Stomach smooth muscle (tissue), 2 donors: ENCODE data around the gene PSD4.

Experiments
- H3K27ac ChIP-seq: one replicate; pipeline ENCODE4 v1.7.0; 2013; ENCODE audit warnings: mild to moderate bottlenecking, low read length, inconsistent platforms
- H3K27me3 ChIP-seq, 2 donors: one replicate each; pipeline ENCODE4 v1.7.0; 2013; ENCODE audit warnings: low read length in 2 of 2; ENCODE audit not compliant: insufficient read depth in 2 of 2, control insufficient read depth in 1 of 2
- H3K36me3 ChIP-seq, 2 donors: one replicate each; pipeline ENCODE4 v1.7.0; 2013; ENCODE audit warnings: low read length in 2 of 2; ENCODE audit not compliant: control insufficient read depth in 2 of 2, insufficient read depth in 2 of 2
- H3K4me1 ChIP-seq: one replicate; pipeline ENCODE4 v1.7.0; 2013; ENCODE audit warnings: low read length; ENCODE audit not compliant: control insufficient read depth, insufficient read depth
- H3K4me3 ChIP-seq, 2 donors: one replicate each; pipeline ENCODE4 v1.7.0; 2013; ENCODE audit warnings: low read length in 2 of 2
- H3K9ac ChIP-seq, 2 donors: one replicate each; pipeline ENCODE4 v1.7.0; 2013; ENCODE audit warnings: low read length in 2 of 2, mild to moderate bottlenecking in 1 of 2
- H3K9me3 ChIP-seq, 2 donors: one replicate each; pipeline ENCODE4 v1.7.0; 2013; ENCODE audit warnings: low read length in 2 of 2; ENCODE audit not compliant: control insufficient read depth in 2 of 2
- donor health status: healthy.
- donor health status: Pancreatic carcinoma.

PSD4 gene

GRCh38 chr2:113251118-113251517, 77.3 kb downstream of the PSD4 start:
- H3K9ac ChIP-seq, result no peak overlapping the region
- H3K4me3 ChIP-seq, result no peak overlapping the region
- H3K27ac ChIP-seq, result no peak overlapping the region
- peaks cover 0 to 6% of the 10 kb centered on the region in 2 donors for H3K27me3 ChIP-seq
- no peaks in the 10 kb centered on the region for H3K36me3 ChIP-seq
- no peaks in the 10 kb centered on the region for H3K4me1 ChIP-seq
- no peaks in the 10 kb centered on the region for H3K9me3 ChIP-seq

DNA sequence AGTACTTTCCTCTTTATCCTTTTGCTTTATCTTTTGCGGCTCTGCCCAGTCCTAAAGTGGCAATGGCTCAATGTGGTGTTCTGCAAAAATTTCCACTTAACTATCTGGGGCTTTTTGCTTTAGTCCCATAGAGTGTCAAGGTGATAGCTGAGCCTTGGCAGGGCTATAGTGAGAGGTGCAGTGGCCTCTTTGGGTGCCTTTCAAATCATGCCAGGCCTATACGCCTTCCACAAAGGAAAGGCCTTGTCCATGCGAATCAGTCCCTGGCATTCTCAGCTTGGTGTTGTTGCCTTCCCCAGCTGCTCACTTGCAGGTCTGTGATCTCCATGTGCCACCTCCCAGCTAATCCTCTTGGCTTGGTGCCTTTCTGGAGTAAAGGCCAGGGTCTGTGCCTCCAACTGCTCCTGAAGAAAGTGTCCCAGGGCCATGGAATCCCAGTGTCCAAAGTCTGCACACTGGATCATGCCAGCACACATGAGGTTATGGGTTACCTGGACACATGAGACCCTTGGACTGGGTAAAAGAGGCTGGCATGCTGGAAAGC, 78.3 kb downstream of the PSD4 start:
- Histone ChIP-seq H3K27me3 (peaks cover 0 to 6% of the 10 kb centered on the region in 2 donors), H3K27ac (no peak overlapping the region), H3K36me3 (no peaks in the 10 kb centered on the region), H3K9ac (no peak overlapping the region), H3K4me3 (no peak overlapping the region), H3K4me1 (no peaks in the 10 kb centered on the region), H3K9me3 (no peaks in the 10 kb centered on the region)

GRCh38 chr2:113253453-113253852, 79.7 kb downstream of the PSD4 start:
- Histone ChIP-seq H3K36me3 (no peaks in the 10 kb centered on the region), H3K27me3 (peaks cover 0 to 8% of the 10 kb centered on the region in 2 donors), H3K4me1 (no peaks in the 10 kb centered on the region), H3K9me3 (no peaks in the 10 kb centered on the region), H3K4me3 (no peak overlapping the region), H3K27ac (no peak overlapping the region), H3K9ac (no peak overlapping the region)

- H3K9ac ChIP-seq, result no peak overlapping the region
- H3K36me3 ChIP-seq, result no peaks in the 10 kb centered on the region
- H3K9me3 ChIP-seq, result no peaks in the 10 kb centered on the region
- H3K27me3 ChIP-seq, result peaks cover 0 to 8% of the 10 kb centered on the region in 2 donors
- no peaks in the 10 kb centered on the region for H3K4me1 ChIP-seq
- H3K27ac ChIP-seq, result no peak overlapping the region
- no peak overlapping the region for H3K4me3 ChIP-seq
Measured at GRCh38 chr2:113255140-113256070, 81.6 kb downstream of the PSD4 start.

- no peak overlapping the region for H3K4me3 ChIP-seq
- no peaks in the 10 kb centered on the region for H3K4me1 ChIP-seq
- H3K27me3 ChIP-seq, result peaks cover 0 to 6% of the 10 kb centered on the region in 2 donors
- H3K9ac ChIP-seq, result no peak overlapping the region
- H3K27ac ChIP-seq, result no peak overlapping the region
- H3K36me3 ChIP-seq, result no peaks in the 10 kb centered on the region
- H3K9me3 ChIP-seq, result no peaks in the 10 kb centered on the region
Measured at GRCh38 chr2:113257516-113258264, 83.9 kb downstream of the PSD4 start.

DNA sequence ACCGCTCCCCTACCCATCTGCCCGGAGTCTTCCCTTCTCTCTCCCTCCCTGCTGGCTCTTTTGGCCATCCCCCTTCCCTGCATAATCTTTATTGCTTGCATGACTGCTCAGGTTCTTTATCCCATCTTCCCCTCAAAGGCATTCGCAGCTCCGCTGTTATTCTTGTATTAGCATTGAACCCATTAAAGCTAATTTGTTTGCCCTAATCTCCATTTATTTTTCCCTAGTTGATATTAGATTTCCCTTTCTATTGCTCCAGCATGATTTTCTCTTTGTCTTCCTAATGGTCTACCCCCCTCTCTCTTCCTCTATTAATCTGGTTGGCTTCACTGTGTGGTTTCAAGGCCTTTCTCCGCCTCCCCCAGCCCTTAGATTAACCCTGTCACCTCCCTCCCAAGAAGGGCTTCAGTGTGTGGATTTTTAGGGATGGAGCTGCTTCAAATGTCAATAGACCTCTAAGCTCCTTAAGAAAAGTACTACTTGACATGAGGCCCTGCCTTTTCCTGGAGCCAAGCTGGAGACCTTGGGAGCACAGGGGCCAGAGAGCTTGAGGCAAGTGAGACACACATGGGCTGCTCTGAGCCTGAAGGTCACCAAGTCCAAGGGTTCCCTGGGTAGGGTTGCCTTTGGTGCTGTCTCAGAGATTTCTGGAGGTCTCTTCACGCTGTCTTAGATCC, 84.8 kb downstream of the PSD4 start:
- no peaks in the 10 kb centered on the region for H3K36me3 ChIP-seq
- peaks cover 0 to 5% of the 10 kb centered on the region in 2 donors for H3K27me3 ChIP-seq
- H3K9me3 ChIP-seq, result no peaks in the 10 kb centered on the region
- H3K27ac ChIP-seq, result no peak overlapping the region
- H3K4me1 ChIP-seq, result no peaks in the 10 kb centered on the region
- no peak overlapping the region for H3K9ac ChIP-seq
- H3K4me3 ChIP-seq, result no peak overlapping the region
